GM23338 (cell line): ENCODE measurements around the gene CHST15. TPM values are rescaled to one million over a fixed set of nuclear protein-coding genes. Genes with fewer than 3 reads are reported as not detected.

Source experiments
- ATAC-seq: fragments of 200-7000 bp; cut with Tn5 transposase; 3 replicates; pipeline ENCODE4 v1.9.1; 2020
- DNase-seq: peaks from one replicate; pipeline ENCODE4 v3.0.0-alpha.2; 2015; ENCODE audit warnings: low spot score
- H2AFZ ChIP-seq: fragments of 200-600 bp; sonication (generic); 2 replicates; pipeline ENCODE4 v1.8.0; 2016; ENCODE audit warnings: antibody characterized with exemption, mild to moderate bottlenecking, moderate library complexity
- H3F3A ChIP-seq: fragments of 200-600 bp; sonication (generic); replicated peaks from 2 replicates; pipeline ENCODE4 v1.8.0; 2017; ENCODE audit warnings: antibody characterized with exemption, mixed run types, low read depth
- H3K27ac ChIP-seq: fragments of 200-600 bp; sonication (generic); 2 replicates; pipeline ENCODE4 v1.6.1; 2016; ENCODE audit warnings: low read depth
- H3K27me3 ChIP-seq: fragments of 200-600 bp; sonication (generic); 2 replicates; pipeline ENCODE4 v1.8.0; 2016; ENCODE audit warnings: mild to moderate bottlenecking, mixed run types, moderate library complexity; ENCODE audit not compliant: insufficient read depth
- H3K36me3 ChIP-seq: fragments of 200-600 bp; sonication (generic); 2 replicates; pipeline ENCODE4 v1.8.0; 2016; ENCODE audit warnings: mild to moderate bottlenecking; ENCODE audit not compliant: insufficient read depth
- H3K4me1 ChIP-seq: fragments of 200-600 bp; sonication (generic); 2 replicates; pipeline ENCODE4 v1.8.0; 2016; ENCODE audit warnings: mild to moderate bottlenecking, moderate library complexity; ENCODE audit not compliant: insufficient read depth
- H3K4me2 ChIP-seq: fragments of 200-600 bp; sonication (generic); 2 replicates; pipeline ENCODE4 v1.7.1; 2017; ENCODE audit warnings: mixed run types
- H3K4me3 ChIP-seq: fragments of 200-600 bp; sonication (generic); 2 replicates; pipeline ENCODE4 v1.6.1; 2016; ENCODE audit warnings: mixed run types
- H3K79me2 ChIP-seq: fragments of 200-600 bp; sonication (generic); replicated peaks from 2 replicates; pipeline ENCODE4 v1.8.0; 2017; ENCODE audit warnings: mild to moderate bottlenecking; ENCODE audit not compliant: insufficient read depth
- H3K9me2 ChIP-seq: fragments of 200-600 bp; sonication (generic); 2 replicates; pipeline ENCODE4 v1.8.0; 2017; ENCODE audit not compliant: insufficient read depth
- H4K20me1 ChIP-seq: fragments of 200-600 bp; sonication (generic); replicated peaks from 2 replicates; pipeline ENCODE4 v1.8.0; 2017; ENCODE audit warnings: mild to moderate bottlenecking; ENCODE audit not compliant: insufficient read depth
- H3K27ac Mint-ChIP-seq: 2 replicates; pipeline ENCODE4 v1.8.0; 2020; ENCODE audit warnings: inconsistent platforms, mild to moderate bottlenecking, moderate library complexity, mixed read lengths
- H3K27me3 Mint-ChIP-seq: 3 replicates; pipeline ENCODE4 v1.8.0; 2022; ENCODE audit warnings: low read depth, mild to moderate bottlenecking, moderate library complexity, mixed read lengths, inconsistent platforms; ENCODE audit not compliant: insufficient read depth, poor library complexity
- H3K36me3 Mint-ChIP-seq: 3 replicates; pipeline ENCODE4 v1.8.0; 2021; ENCODE audit warnings: low read depth, mild to moderate bottlenecking, inconsistent platforms, moderate library complexity, mixed read lengths
- H3K4me1 Mint-ChIP-seq: 3 replicates; pipeline ENCODE4 v1.8.0; 2020; ENCODE audit warnings: mild to moderate bottlenecking, inconsistent platforms, mixed read lengths
- H3K4me3 Mint-ChIP-seq: 3 replicates; pipeline ENCODE4 v1.8.0; 2021; ENCODE audit warnings: moderate library complexity, mild to moderate bottlenecking, inconsistent platforms, mixed read lengths
- H3K9me3 Mint-ChIP-seq: 3 replicates; pipeline ENCODE4 v1.8.0; 2020; ENCODE audit warnings: moderate library complexity, mild to moderate bottlenecking, inconsistent platforms, mixed read lengths
- CREB1 ChIP-seq: fragments of 250-450 bp; sonication (Bioruptor Pico); IDR thresholded peaks from 2 replicates; pipeline ENCODE4 v1.5.0; 2020; ENCODE audit warnings: low read depth, mild to moderate bottlenecking, moderate library complexity
- CTCF ChIP-seq, 2 experiments: fragments of 200-600 bp in 1 of 2; sonication (generic) in 1 of 2; conservative IDR thresholded peaks; 2 replicates each; pipeline versions ENCODE4 v1.5.1 to v1.6.1; 2016 to 2017; ENCODE audit warnings: antibody characterized with exemption in 2 of 2, low read depth in 2 of 2, mild to moderate bottlenecking in 2 of 2, moderate library complexity in 1 of 2
- ETS1 ChIP-seq: IDR thresholded peaks from 2 replicates; pipeline ENCODE4 v1.6.1; 2016; ENCODE audit warnings: antibody characterized with exemption
- EZH2 ChIP-seq: fragments of 200-600 bp; sonication (generic); IDR thresholded peaks from one replicate; pipeline ENCODE4 v1.8.0; 2017; ENCODE audit warnings: antibody characterized with exemption, mild to moderate bottlenecking, low read depth; ENCODE audit not compliant: unreplicated experiment
- EZH2phosphoT487 ChIP-seq: fragments of 200-600 bp; sonication (generic); IDR thresholded peaks from one replicate; pipeline ENCODE4 v1.8.1; 2018; ENCODE audit warnings: antibody characterized with exemption; ENCODE audit not compliant: unreplicated experiment
- NANOG ChIP-seq: IDR thresholded peaks from 2 replicates; pipeline ENCODE4 v1.6.1; 2016; ENCODE audit warnings: antibody characterized with exemption, borderline replicate concordance
- POLR2AphosphoS5 ChIP-seq: IDR thresholded peaks from 2 replicates; pipeline ENCODE4 v1.6.1; 2016; ENCODE audit warnings: antibody characterized with exemption, low read depth
- STAT1 ChIP-seq: IDR thresholded peaks from one replicate; pipeline ENCODE4 v1.6.1; 2016; ENCODE audit warnings: antibody characterized with exemption; ENCODE audit not compliant: unreplicated experiment
- ZNF114 ChIP-seq: fragments of 250-450 bp; sonication (Bioruptor Pico); IDR thresholded peaks from 2 replicates; pipeline ENCODE4 v1.5.0; 2020; ENCODE audit warnings: mild to moderate bottlenecking, moderate library complexity
- ZNF331 ChIP-seq: fragments of 250-450 bp; sonication (Bioruptor Pico); IDR thresholded peaks from 2 replicates; pipeline ENCODE4 v1.5.0; 2020; ENCODE audit warnings: low read depth, mild to moderate bottlenecking, moderate library complexity
- ZNF462 ChIP-seq: fragments of 250-450 bp; sonication (Bioruptor Pico); IDR thresholded peaks from 2 replicates; pipeline ENCODE4 v1.5.0; 2020; ENCODE audit warnings: mild to moderate bottlenecking, moderate library complexity
- polyA plus RNA-seq: library from polyadenylated mRNA; unstranded; fragments of >200 nt; fragmentation: Nextera tagmentation; extraction: Ambion mirVana; gene quantifications from 2 replicates; pipeline ENCODE4 v1.2.1, GENCODE V29; 2016
- total RNA-seq: library from RNA; depleted of rRNA; stranded (reverse); fragments of >200 nt; shearing (Covaris generic); gene quantifications from 2 replicates; pipeline ENCODE4 v1.2.3, GENCODE V29; 2014

Gene CHST15
- total and polyA plus RNA-seq, 2 experiments from 2014 or later = 2.6 to 11.2 TPM

GRCh38 chr10:124010024-124010423 lies 83.4 kb downstream of the CHST15 start:
- Histone ChIP-seq H3K4me2 (no peak overlapping the region), H4K20me1 (no peaks in the 10 kb centered on the region), H3K27me3 (no peaks in the 10 kb centered on the region), H3K79me2 (no peaks in the 10 kb centered on the region), H3K4me1 (peaks cover 8% of the 10 kb centered on the region; the same call in 1 of the 2 replicates), H3K27ac (no peak overlapping the region), H3K4me3 (no peak overlapping the region), H3K9me2 (no peaks in the 10 kb centered on the region), H3F3A (no peaks in the 10 kb centered on the region), H2AFZ (no peak overlapping the region), H3K36me3 (no peaks in the 10 kb centered on the region)
- DNase-seq (no peak), ATAC-seq (no peak)
- Mint-ChIP-seq H3K27me3 (peaks cover 5% of the 10 kb centered on the region), H3K27ac (no peak overlapping the region), H3K4me1 (peaks cover 26% of the 10 kb centered on the region), H3K9me3 (peaks cover 15% of the 10 kb centered on the region), H3K36me3 (peaks cover 35% of the 10 kb centered on the region), H3K4me3 (no peak overlapping the region)
- TF ChIP-seq CTCF (conservative IDR thresholded peaks at IDR 0.05; ENCODE audit: low read depth in 2 of 2) (no peak), ZNF331 (CRISPR knock-in tag) (no peak), POLR2AphosphoS5 (no peak), NANOG (no peak), EZH2phosphoT487 (no peak), ETS1 (no peak), CREB1 (CRISPR knock-in tag) (no peak), STAT1 (no peak), ZNF114 (CRISPR knock-in tag) (no peak), EZH2 (no peak)

- Histone ChIP-seq H3F3A (no peaks in the 10 kb centered on the region), H3K79me2 (no peaks in the 10 kb centered on the region), H4K20me1 (no peaks in the 10 kb centered on the region), H3K4me3 (no peak overlapping the region), H3K36me3 (no peaks in the 10 kb centered on the region), H2AFZ (no peak overlapping the region), H3K4me1 (peaks cover 8% of the 10 kb centered on the region; the same call in 1 of the 2 replicates), H3K9me2 (no peaks in the 10 kb centered on the region), H3K27ac (no peak overlapping the region), H3K27me3 (no peaks in the 10 kb centered on the region), H3K4me2 (no peak overlapping the region)
- ATAC-seq (no peak), DNase-seq (no peak)
- Mint-ChIP-seq H3K4me3 (no peak overlapping the region), H3K36me3 (peaks cover 35% of the 10 kb centered on the region), H3K27ac (no peak overlapping the region), H3K9me3 (peaks cover 15% of the 10 kb centered on the region), H3K27me3 (peaks cover 5% of the 10 kb centered on the region), H3K4me1 (peaks cover 22% of the 10 kb centered on the region)
- TF ChIP-seq ZNF462 (CRISPR knock-in tag) = no peak
Observed at GRCh38 chr10:124009231-124010015, 84.0 kb downstream of the CHST15 start.
